HEK293T (cell line): ENCODE data around the gene MIDN.

Experiments
- ARNT ChIP-seq: fragments of 450-650 bp; IDR thresholded peaks from 2 replicates; pipeline ENCODE4 v1.6.1; 2017; ENCODE audit warnings: mild to moderate bottlenecking
- BHLHE40 ChIP-seq: fragments of 450-650 bp; IDR thresholded peaks from 2 replicates; pipeline ENCODE4 v1.6.1; 2016; ENCODE audit warnings: mild to moderate bottlenecking, moderate library complexity, borderline replicate concordance
- CTBP1 ChIP-seq: fragments of 450-650 bp; IDR thresholded peaks from 2 replicates; pipeline ENCODE4 v1.6.1; 2016; ENCODE audit warnings: borderline replicate concordance
- ELF4 ChIP-seq: fragments of 450-650 bp; IDR thresholded peaks from 2 replicates; pipeline ENCODE4 v1.6.1; 2017; ENCODE audit warnings: antibody characterized with exemption
- FOXA1 ChIP-seq: fragments of 450-650 bp; IDR thresholded peaks from 2 replicates; pipeline ENCODE4 v1.6.1; 2016; ENCODE audit warnings: mild to moderate bottlenecking
- FOXK2 ChIP-seq: fragments of 450-650 bp; IDR thresholded peaks from 2 replicates; pipeline ENCODE4 v1.6.1; 2016; ENCODE audit warnings: mild to moderate bottlenecking
- FOXM1 ChIP-seq: fragments of 450-650 bp; IDR thresholded peaks from 2 replicates; pipeline ENCODE4 v1.6.1; 2017; ENCODE audit warnings: mild to moderate bottlenecking, borderline replicate concordance
- L3MBTL2 ChIP-seq: fragments of 450-650 bp; conservative IDR thresholded peaks from 2 replicates; pipeline ENCODE4 v1.6.1; 2016; ENCODE audit warnings: mild to moderate bottlenecking
- LEF1 ChIP-seq: fragments of 450-650 bp; IDR thresholded peaks from 2 replicates; pipeline ENCODE4 v1.6.1; 2017; ENCODE audit warnings: mild to moderate bottlenecking, borderline replicate concordance
- NFRKB ChIP-seq: fragments of 450-650 bp; IDR thresholded peaks from 2 replicates; pipeline ENCODE4 v1.6.1; 2016; ENCODE audit warnings: mild to moderate bottlenecking, moderate library complexity
- PKNOX1 ChIP-seq: fragments of 450-650 bp; IDR thresholded peaks from 2 replicates; pipeline ENCODE4 v1.6.1; 2016
- SP1 ChIP-seq: fragments of 450-650 bp; IDR thresholded peaks from 2 replicates; pipeline ENCODE4 v1.6.1; 2017
- SUZ12 ChIP-seq: fragments of 450-650 bp; IDR thresholded peaks from 2 replicates; pipeline ENCODE4 v1.6.1; 2016; ENCODE audit warnings: mild to moderate bottlenecking
- TARDBP ChIP-seq: fragments of 450-650 bp; IDR thresholded peaks from 2 replicates; pipeline ENCODE4 v1.6.1; 2016

DNA sequence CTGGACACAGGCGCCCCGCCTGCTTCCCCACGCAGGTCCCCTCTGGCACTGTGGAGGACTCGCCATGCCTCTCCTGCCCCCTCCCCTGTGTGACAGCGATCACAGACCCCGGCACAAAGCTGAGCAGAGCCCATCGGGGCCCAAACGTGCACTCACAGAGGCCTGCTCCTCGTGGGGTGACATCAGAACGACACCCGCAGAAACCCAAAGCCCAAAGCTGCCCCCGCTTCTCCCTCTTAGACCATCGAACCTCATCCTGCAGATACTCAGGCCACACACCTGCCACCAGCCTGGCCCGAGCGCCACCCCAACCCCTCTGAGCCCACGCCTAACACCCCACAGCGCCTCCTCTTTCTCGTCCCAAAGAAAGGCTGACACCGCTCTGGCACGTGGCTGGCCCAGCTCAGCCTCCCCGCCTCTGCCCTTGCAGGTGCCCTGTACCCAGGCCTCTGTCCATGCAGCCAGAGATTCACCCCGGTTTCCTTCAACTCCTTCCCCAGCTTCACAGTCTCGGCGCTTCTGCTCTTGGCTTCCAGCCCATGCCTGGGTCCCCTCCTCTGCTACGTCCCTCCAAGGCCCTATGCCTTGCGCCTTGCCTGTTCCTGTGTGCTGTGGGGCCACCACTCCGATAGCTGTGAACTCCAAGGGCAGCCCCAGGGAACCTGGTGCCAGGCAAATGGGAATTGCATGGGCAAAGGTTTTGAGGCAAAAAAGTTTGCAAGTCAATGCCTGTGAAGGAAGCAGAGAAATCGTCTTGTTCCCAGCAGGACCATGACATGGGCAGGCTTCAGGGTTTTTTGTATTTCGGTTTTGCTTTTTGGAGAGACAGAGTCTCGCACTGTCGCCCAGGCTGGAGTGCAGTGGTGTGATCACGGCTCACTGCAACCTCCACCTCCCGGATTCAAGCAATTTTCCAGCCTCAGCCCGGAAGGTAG lies 9.7 kb upstream of the MIDN start:
- TF ChIP-seq ELF4 (no peak), LEF1 (no peak), PKNOX1 (no peak), SP1 (no peak), FOXM1 (no peak), BHLHE40 (no peak), ARNT (no peak), FOXA1 (no peak), FOXK2 (no peak), SUZ12 (no peak), NFRKB (no peak), CTBP1 (no peak), TARDBP (no peak), L3MBTL2 (no peak)
